GM19467 (cell line): ENCODE data around the gene RPS8.
"Not testable (repeated sequence)": the region's sequence is repeated elsewhere in the genome, so short reads cannot be mapped to it uniquely, and the experiment has no call there.

Experiments used
- ATAC-seq: cut with Tn5 transposase; IDR thresholded peaks from one replicate; pipeline ENCODE4 v1.9.1; 2021; ENCODE audit warnings: mild to moderate bottlenecking, moderate library complexity; ENCODE audit not compliant: unreplicated experiment

The RPS8 gene

GRCh38 chr1:44775078-44775929 lies at the start of gene RPS8:
RPS8 (plus strand) TSS chr1:44775540; CDS start chr1:44775597, 57 bp downstream.
- peak; percentile 73 for ATAC-seq

- ATAC-seq = peak; percentile 52
Measured at GRCh38 chr1:44730741-44731512, 44.4 kb upstream of the RPS8 start, which contains the start of gene RNU5D-1. RNU5D-1 (minus strand) TSS chr1:44731170.

- no peak for ATAC-seq
Measured at GRCh38 chr1:44733365-44733764, 42.0 kb upstream of the RPS8 start.

- ATAC-seq = no peak
Measured at GRCh38 chr1:44733784-44734183, 41.6 kb upstream of the RPS8 start.

- ATAC-seq = no peak
Measured at GRCh38 chr1:44735992-44736391, 39.3 kb upstream of the RPS8 start.

- ATAC-seq = not testable (repeated sequence)
Measured at GRCh38 chr1:44738953-44739306, 36.4 kb upstream of the RPS8 start.

GRCh38 chr1:44739307-44740178 lies 35.8 kb upstream of the RPS8 start, which contains the start of gene KIF2C:
KIF2C (plus strand) TSS chr1:44739837; CDS start chr1:44739933, 96 bp downstream.
- peak; percentile 94 for ATAC-seq

GRCh38 chr1:44740179-44740617 lies 35.1 kb upstream of the RPS8 start:
- ATAC-seq = peak; percentile 10

- no peak for ATAC-seq
Measured at GRCh38 chr1:44743211-44743610, 32.1 kb upstream of the RPS8 start.

- no peak for ATAC-seq
Measured at GRCh38 chr1:44747878-44748277, 27.5 kb upstream of the RPS8 start.

- no peak for ATAC-seq
Measured at GRCh38 chr1:44757420-44757819, 17.9 kb upstream of the RPS8 start.

- ATAC-seq = no peak
Measured at GRCh38 chr1:44759077-44759476, 16.3 kb upstream of the RPS8 start.

- ATAC-seq = no peak
Measured at GRCh38 chr1:44760876-44761275, 14.5 kb upstream of the RPS8 start.

GRCh38 chr1:44766421-44766820 lies 8.9 kb upstream of the RPS8 start:
- not testable (repeated sequence) for ATAC-seq

GRCh38 chr1:44775930-44776729 lies 790 bp downstream of the RPS8 start:
- ATAC-seq = no peak

GRCh38 chr1:44776730-44777068 lies 1.4 kb downstream of the RPS8 start:
- ATAC-seq = no peak

- no peak for ATAC-seq
Measured at GRCh38 chr1:44777547-44777946, 2.2 kb downstream of the RPS8 start.

GRCh38 chr1:44777969-44778635 lies 2.8 kb downstream of the RPS8 start:
- ATAC-seq = no peak

GRCh38 chr1:44778705-44779576 lies 3.6 kb downstream of the RPS8 start:
- no peak for ATAC-seq
